GM10266 (cell line): ENCODE results near the gene MTSS2.

Experiments used
- DNase-seq: peaks from one replicate; pipeline ENCODE4 v3.0.0; 2012; ENCODE audit errors: extremely low spot score
- TF ChIP-seq, protein P1 (sequence below): IDR thresholded peaks from 2 replicates; pipeline ENCODE4 v1.5.1; 2012; ENCODE audit warnings: mild to moderate bottlenecking, low read depth; ENCODE audit not compliant: control insufficient read depth, insufficient read depth; ENCODE audit errors: missing control alignments

The MTSS2 gene

DNA sequence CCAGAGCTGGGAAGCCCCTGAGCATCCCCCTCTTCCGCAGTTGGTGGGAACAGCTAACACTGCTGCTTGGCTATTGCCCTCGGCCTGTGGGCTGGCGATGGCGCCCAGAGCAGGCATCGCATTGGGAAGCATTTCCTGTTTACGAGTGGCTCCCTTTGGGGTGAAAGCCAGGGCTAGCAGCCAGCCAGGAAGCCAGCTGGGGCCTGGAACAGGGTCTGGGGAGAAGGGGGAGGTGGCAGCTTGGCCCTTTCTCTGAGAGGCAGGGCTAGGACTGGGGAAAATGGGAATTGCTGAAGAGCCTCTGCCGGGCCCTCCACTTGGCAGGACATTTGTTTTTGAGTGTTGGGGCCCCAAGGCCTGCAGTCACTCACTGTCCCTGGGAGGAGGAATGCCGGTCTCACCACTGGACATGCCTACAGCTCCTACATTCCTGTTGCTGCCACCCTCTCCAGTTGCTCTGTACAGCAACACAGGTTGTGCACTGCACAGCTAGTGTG lies 2.4 kb upstream of the MTSS2 start:
- no peak for DNase-seq
- TF ChIP-seq, protein P1, sequence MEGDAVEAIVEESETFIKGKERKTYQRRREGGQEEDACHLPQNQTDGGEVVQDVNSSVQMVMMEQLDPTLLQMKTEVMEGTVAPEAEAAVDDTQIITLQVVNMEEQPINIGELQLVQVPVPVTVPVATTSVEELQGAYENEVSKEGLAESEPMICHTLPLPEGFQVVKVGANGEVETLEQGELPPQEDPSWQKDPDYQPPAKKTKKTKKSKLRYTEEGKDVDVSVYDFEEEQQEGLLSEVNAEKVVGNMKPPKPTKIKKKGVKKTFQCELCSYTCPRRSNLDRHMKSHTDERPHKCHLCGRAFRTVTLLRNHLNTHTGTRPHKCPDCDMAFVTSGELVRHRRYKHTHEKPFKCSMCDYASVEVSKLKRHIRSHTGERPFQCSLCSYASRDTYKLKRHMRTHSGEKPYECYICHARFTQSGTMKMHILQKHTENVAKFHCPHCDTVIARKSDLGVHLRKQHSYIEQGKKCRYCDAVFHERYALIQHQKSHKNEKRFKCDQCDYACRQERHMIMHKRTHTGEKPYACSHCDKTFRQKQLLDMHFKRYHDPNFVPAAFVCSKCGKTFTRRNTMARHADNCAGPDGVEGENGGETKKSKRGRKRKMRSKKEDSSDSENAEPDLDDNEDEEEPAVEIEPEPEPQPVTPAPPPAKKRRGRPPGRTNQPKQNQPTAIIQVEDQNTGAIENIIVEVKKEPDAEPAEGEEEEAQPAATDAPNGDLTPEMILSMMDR: no peak

DNA sequence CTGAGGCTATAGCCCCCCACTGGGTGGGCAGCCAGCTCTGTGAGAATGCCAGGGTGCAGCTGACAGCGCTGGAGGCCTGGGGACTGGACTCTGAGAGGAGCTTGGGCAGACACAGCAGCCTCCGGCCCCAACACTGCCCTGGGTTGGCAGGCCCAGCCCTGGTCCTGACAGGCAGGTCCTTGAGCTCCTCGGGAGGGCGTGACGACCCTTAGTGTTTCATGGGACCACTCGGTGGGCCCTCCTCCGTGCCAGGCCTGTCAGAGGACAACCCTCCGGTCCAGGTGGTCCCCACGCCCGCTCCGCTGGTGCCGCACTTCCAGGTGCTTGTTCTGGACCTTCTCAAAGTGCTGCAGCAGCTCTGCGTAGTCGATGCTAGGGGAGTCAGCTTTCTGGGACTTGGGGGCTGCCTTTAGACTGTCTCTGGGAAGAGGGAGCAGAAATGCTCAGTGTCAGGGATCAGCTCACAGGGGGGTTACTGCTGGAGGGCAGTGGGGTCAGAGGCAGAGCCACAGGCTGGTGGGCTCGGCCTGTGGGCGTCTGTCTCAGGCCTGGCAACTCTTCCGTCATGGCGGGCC lies 1.9 kb upstream of the MTSS2 start:
- TF ChIP-seq, protein P1: no peak
- DNase-seq: no peak

DNA sequence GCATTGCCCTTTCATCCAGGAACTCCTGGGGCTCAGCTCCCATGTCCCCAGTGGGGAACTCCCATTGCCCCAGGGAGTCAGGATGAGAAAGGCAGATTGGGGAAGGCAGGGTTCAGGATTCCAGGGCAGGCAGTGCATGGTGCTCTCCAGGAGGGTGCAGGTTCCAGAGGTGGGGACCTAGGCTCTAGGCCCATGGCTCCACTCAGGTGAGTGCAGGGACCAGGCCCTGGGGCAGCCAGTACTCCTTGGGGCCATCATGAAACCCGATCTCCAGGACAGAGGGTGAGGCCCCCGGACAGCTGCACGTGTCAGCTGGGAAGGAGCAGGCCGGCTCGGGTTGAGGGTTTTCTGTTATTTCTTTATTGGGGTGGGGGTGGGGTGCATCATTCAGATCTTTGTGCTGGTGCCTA lies 1.3 kb upstream of the MTSS2 start:
- TF ChIP-seq, protein P1: no peak
- no peak for DNase-seq

DNA sequence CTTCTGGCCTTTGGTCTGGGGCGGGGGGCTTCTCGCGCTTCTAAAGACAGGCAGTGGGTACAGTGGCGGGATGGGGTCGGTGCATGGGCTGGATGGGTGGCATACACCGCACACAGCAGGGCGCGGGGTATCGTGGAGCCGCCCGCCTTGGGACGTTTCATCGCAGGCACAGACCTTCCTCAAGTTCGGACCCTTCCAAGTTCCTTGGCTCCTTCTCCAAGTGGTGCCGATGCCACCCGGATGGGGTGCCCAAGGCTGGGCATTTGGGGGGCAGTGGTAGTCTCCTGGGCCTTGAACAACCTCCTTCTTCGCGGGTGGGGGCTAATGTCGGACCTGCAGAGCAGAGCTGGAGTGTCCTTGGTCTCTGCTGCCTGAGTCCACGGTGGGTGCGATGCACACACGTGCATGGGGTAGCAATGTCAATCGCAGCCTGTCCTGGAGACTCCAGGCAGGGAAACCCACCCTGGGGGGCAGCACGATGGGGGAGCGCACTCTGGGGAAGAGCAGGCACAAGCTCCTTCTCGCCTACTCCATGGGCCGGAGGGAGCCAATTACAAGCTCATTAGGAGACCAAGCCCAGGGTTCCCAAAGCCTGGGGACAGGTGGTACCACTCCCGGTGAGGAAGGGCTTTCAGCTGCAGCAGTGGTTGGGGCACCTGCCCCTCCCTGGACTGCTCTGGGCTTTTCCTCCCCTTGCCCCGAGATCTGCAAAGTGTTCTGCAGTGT lies 686 bp upstream of the MTSS2 start:
- TF ChIP-seq, protein P1: no peak
- no peak for DNase-seq

DNA sequence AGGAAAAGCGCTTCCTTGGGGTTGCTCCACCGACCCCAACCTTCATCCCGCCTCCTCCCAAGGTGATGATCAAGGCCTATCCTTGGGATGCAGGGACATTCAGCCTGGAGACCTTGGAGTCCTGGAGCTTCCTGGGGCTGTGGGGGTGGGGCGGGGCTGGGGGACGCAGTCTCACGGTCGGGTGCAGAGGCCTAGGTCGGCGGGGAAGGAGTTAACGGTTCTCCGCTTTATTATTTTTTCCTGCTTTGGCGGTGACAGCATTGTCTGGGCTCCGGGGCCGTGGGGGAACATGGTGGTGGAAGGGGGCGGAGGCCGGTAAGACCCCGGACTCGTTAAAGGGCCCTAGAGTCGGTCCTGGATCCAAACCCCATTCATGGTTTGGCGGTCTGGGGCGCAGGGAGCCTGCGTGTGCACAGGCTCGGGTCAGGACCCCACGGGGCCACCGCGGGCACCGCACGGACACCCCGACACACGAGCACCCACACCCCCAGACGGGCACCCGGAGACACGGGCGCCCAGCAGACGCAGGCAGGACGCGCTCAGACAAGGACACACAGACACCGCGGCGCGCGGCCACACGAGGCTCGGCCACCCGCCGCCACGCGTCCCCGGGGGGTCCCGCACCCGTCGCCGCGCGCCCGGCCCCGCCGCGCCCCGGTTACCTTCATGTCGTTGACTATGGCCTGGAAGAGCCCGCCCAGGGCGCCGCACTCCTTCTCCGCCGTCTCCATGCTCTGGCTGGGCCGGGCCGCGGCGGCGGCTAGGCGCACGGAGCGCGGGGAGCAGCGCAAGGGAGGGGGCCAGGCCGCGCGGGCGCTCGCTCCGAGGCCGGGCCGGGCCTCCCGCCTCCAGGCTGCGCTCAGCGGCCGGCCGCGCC lies 554 bp downstream of the MTSS2 start:
- TF ChIP-seq, protein P1: no peak
- DNase-seq: peak; percentile 70

DNA sequence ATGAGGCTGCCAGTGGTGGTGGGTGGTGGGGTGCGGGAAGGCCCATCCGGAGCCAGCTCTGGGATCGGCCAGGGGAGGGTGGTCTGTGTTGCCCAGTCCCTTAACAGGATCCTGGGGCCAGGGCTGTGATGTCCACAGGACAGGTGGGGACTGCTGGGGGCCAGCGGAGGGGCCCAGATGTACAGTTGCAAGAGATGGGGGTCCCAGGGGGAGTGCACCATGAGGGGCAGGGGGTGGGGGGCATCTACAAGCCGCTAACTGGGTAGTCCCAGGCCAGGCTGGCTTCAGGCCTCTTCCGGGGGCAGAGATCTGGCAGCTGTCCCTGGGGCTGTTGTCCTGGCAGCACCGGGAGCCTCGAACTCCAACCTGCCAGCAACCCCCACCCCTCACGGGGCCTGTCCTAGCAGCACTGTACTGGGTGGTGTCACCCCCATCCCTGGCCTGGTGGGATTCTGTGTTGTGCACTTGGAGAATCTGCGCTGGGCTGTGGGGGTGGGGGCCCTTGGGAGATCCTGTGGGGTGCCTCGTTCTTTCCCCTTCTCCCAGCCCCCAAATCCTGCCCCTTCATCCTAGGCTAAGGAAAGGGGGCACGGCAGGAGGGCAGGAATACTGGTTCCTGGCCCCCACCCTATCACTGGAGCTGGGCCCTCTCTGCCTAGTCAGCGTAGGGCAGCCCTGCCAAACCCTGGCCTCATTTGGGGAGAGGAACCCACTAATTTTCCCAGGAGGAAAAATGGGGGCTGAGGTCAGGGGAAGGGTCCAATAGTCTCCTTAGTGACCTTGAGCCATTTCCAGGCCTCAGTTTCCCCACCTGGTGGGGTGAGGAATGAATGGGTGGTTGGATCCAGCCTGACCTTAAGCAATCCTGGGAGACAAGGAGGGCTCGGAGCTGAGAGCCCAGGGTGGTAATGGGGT lies 1.4 kb downstream of the MTSS2 start:
- DNase-seq: no peak
- TF ChIP-seq, protein P1: no peak
